Testis (tissue), 3 donors: ENCODE results near the gene FSTL4. TPM values are rescaled to one million over a fixed set of nuclear protein-coding genes. Genes with fewer than 3 reads are reported as not detected.
"Not testable (repeated sequence)": the region's sequence is repeated elsewhere in the genome, so short reads cannot be mapped to it uniquely, and the experiment has no call there.

ENCODE experiments used
- DNase-seq: peaks from one replicate; pipeline ENCODE4 v3.0.0-alpha.2; 2019
- H3K27ac ChIP-seq, 2 donors: fragments of 200-600 bp; sonication (generic); one replicate each; pipeline ENCODE4 v1.5.1; 2019
- H3K27me3 ChIP-seq: fragments of 200-600 bp; sonication (generic); one replicate; pipeline ENCODE4 v1.5.1; 2019
- H3K36me3 ChIP-seq: fragments of 200-600 bp; sonication (generic); one replicate; pipeline ENCODE4 v1.5.1; 2017; ENCODE audit warnings: low read depth; ENCODE audit errors: missing control alignments
- H3K4me1 ChIP-seq: fragments of 200-600 bp; sonication (generic); one replicate; pipeline ENCODE4 v1.5.1; 2019
- H3K4me3 ChIP-seq, 2 donors: fragments of 200-600 bp; sonication (generic); one replicate each; pipeline ENCODE4 v1.5.1; 2017 to 2019
- H3K9me3 ChIP-seq: fragments of 200-600 bp; sonication (generic); one replicate; pipeline ENCODE4 v1.5.1; 2017
- POLR2A ChIP-seq: fragments of 450-650 bp; IDR thresholded peaks from one replicate; pipeline ENCODE4 v1.6.1; 2017; ENCODE audit warnings: antibody characterized with exemption, mild to moderate bottlenecking, moderate library complexity
- WGBS, 2 donors: methylation state at CpG; one replicate each; pipeline ENCODE4 v1.1.5; 2018; 5-methylcytosine and 5-hydroxymethylcytosine counted together
- intact Hi-C: fragments of 100-400 bp; cut with DNase I; formaldehyde crosslinking; loops from one replicate; pipeline ENCODE4 v1.15.1; 2023; ENCODE audit warnings: low total_unique reads
- polyA plus RNA-seq: library from polyadenylated mRNA; stranded (reverse); fragments of 350-450 nt; fragmentation: Illumina TruSeq; extraction: RNeasy Lipid Tissue Mini Kit (QIAGEN cat#74804); gene quantifications from one replicate; pipeline ENCODE4 v1.2.3, GENCODE V29; 2014; ENCODE audit warnings: low read depth, low replicate concordance; ENCODE audit not compliant: insufficient read depth
- total RNA-seq, 2 donors: library from RNA; depleted of rRNA; stranded (reverse); fragments of >200 nt; gene quantifications; one replicate each; pipeline ENCODE4 v1.2.3, GENCODE V29; 2016
- TF ChIP-seq, protein P1 (sequence below), 3 experiments: fragments of 450-650 bp in 2 of 3; fragments of 200-600 bp in 1 of 3; sonication (generic) in 1 of 3; IDR thresholded peaks; one replicate each; pipeline ENCODE4 v1.5.1; 2016 to 2019; ENCODE audit warnings: antibody characterized with exemption in 3 of 3, mild to moderate bottlenecking in 2 of 3, moderate library complexity in 1 of 3

FSTL4 gene
- total and polyA plus RNA-seq, 3 donors from 2014 or later = 7.1 to 8.6 (median 7.4) TPM

DNA sequence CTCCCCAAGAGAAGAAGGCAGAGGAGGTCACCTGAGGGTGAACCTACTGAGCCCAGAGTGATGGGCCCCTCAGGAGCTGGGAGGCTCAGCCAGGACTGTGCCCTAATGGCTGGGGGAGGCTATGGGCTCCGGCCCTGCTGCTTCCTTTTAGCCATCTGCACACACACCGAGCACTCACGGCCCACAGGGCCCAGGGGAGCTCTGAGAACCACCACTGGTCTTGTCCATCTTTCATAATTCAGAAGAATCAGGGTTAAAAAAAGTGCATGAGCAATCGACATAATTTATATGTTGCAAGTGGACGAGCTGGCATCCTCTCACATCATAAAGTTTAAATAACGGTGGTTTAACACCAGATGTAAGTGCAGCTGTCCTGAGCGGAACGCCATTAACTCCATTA, 162.1 kb downstream of the FSTL4 start:
- Histone ChIP-seq H3K27me3 (no peaks in the 10 kb centered on the region), H3K4me3 (no peak overlapping the region), H3K27ac (no peak overlapping the region), H3K4me1 (no peaks in the 10 kb centered on the region), H3K9me3 (no peaks in the 10 kb centered on the region), H3K36me3 (no peaks in the 10 kb centered on the region)
- intact Hi-C loops = no loop called here
- TF ChIP-seq, protein P1, sequence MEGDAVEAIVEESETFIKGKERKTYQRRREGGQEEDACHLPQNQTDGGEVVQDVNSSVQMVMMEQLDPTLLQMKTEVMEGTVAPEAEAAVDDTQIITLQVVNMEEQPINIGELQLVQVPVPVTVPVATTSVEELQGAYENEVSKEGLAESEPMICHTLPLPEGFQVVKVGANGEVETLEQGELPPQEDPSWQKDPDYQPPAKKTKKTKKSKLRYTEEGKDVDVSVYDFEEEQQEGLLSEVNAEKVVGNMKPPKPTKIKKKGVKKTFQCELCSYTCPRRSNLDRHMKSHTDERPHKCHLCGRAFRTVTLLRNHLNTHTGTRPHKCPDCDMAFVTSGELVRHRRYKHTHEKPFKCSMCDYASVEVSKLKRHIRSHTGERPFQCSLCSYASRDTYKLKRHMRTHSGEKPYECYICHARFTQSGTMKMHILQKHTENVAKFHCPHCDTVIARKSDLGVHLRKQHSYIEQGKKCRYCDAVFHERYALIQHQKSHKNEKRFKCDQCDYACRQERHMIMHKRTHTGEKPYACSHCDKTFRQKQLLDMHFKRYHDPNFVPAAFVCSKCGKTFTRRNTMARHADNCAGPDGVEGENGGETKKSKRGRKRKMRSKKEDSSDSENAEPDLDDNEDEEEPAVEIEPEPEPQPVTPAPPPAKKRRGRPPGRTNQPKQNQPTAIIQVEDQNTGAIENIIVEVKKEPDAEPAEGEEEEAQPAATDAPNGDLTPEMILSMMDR (IDR thresholded peaks at IDR 0.05) = no peak
- TF ChIP-seq POLR2A = no peak
- DNase-seq = no peak
- WGBS, 2 donors = 80 to 84% methylated on average over 8 of the region's 8 CpGs

DNA sequence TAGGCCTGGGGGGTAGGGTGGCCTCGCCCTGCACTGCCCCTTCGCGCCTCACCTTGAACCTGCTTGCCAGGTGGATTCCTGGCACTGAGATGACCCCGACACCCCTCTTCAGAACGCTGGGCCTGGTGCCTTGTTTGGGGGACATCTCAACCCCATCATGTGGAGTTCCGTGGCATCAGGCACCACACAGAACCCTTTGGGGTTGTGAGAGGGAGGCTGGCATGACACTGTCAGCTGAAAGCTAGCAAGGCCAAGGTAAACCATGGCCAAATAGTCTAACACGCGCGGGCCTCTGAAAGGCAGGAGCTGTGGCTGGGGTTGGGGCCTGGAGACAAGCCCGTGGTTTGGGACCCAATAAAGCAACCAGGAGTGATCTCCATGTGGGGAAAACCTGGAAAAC, 163.2 kb downstream of the FSTL4 start:
- no peaks in the 10 kb centered on the region for H3K36me3 ChIP-seq
- intact Hi-C loops = no loop called here
- no peak overlapping the region for H3K4me3 ChIP-seq
- H3K27ac ChIP-seq = no peak overlapping the region
- H3K9me3 ChIP-seq = no peaks in the 10 kb centered on the region
- DNase-seq = no peak
- 90 to 98% methylated on average over 10 of the region's 10 CpGs for WGBS, 2 donors
- no peak for TF ChIP-seq POLR2A
- TF ChIP-seq, protein P1 (IDR thresholded peaks at IDR 0.05) = no peak
- no peaks in the 10 kb centered on the region for H3K4me1 ChIP-seq
- no peaks in the 10 kb centered on the region for H3K27me3 ChIP-seq

- 87 to 92% methylated on average over 7 to 9 of the region's 9 CpGs for WGBS, 2 donors
- no peaks in the 10 kb centered on the region for H3K4me1 ChIP-seq
- no peak overlapping the region for H3K27ac ChIP-seq
- no peaks in the 10 kb centered on the region for H3K9me3 ChIP-seq
- TF ChIP-seq, protein P1 (IDR thresholded peaks at IDR 0.05) = no peak
- TF ChIP-seq POLR2A = no peak
- no peaks in the 10 kb centered on the region for H3K36me3 ChIP-seq
- no peaks in the 10 kb centered on the region for H3K27me3 ChIP-seq
- intact Hi-C loops = no loop called here
- DNase-seq = no peak
- H3K4me3 ChIP-seq = no peak overlapping the region
Measured at GRCh38 chr5:133446440-133446839, 165.9 kb downstream of the FSTL4 start.

GRCh38 chr5:133445744-133446143, 166.6 kb downstream of the FSTL4 start:
- Histone ChIP-seq H3K27me3 (no peaks in the 10 kb centered on the region), H3K4me3 (no peak overlapping the region), H3K27ac (no peak overlapping the region), H3K9me3 (no peaks in the 10 kb centered on the region), H3K36me3 (no peaks in the 10 kb centered on the region), H3K4me1 (peaks cover 2% of the 10 kb centered on the region)
- intact Hi-C loops = no loop called here
- 70 to 72% methylated on average over 1 of the region's 1 CpG for WGBS, 2 donors
- DNase-seq = no peak
- TF ChIP-seq POLR2A = no peak
- TF ChIP-seq, protein P1 (IDR thresholded peaks at IDR 0.05) = no peak

DNA sequence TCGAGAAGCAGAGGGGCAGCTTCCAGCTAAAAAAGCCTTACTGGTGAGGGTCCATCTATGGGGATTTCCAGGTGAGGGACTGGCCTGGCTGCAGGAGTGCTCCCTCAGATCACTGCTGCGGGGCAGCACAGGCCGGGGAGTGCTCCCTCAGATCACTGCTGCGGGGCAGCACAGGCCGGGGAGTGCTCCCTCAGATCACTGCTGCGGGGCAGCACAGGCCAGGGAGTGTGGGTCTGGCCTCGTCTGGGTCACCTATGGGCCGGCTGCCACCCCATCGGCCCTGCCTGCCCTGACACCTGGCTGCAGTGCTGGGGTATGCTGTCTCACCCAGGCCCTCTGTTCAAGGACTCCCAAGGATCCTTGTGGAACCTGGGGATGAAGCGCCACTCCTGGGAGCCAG, 167.1 kb downstream of the FSTL4 start:
- H3K4me3 ChIP-seq, H3K4me1 ChIP-seq, H3K27me3 ChIP-seq, H3K27ac ChIP-seq, intact Hi-C loops, H3K9me3 ChIP-seq, H3K36me3 ChIP-seq, DNase-seq: not testable (repeated sequence)
- 88% methylated on average over 10 of the region's 10 CpGs; no CpG with 5 or more reads in 1 of the 2 donors for WGBS, 2 donors
